HUDEP-2 (cell line): ENCODE measurements around the gene POU2F2.

Experiments used
- DNase-seq, 76 experiments: peaks; one replicate each; lab custom pipeline; 2025; ENCODE audit not compliant: unreplicated experiment in 76 of 76; lab: John Stamatoyannopoulos, UW

Gene POU2F2

GRCh38 chr19:42129399-42130253, 2.6 kb downstream of the POU2F2 start:
- DNase-seq: no peak

- no peak for DNase-seq
Measured at GRCh38 chr19:42126574-42126973, 5.7 kb downstream of the POU2F2 start.

GRCh38 chr19:42125536-42125935, 6.7 kb downstream of the POU2F2 start:
- no peak for DNase-seq

- no peak for DNase-seq
Measured at GRCh38 chr19:42124386-42124901, 7.8 kb downstream of the POU2F2 start.

GRCh38 chr19:42123765-42124164, 8.5 kb downstream of the POU2F2 start:
- no peak for DNase-seq

- DNase-seq: no peak
Measured at GRCh38 chr19:42122691-42123607, 9.3 kb downstream of the POU2F2 start.

GRCh38 chr19:42121656-42122069, 10.6 kb downstream of the POU2F2 start:
- DNase-seq: no peak

GRCh38 chr19:42121036-42121621, 11.1 kb downstream of the POU2F2 start:
- DNase-seq: no peak

GRCh38 chr19:42120276-42120980, 11.8 kb downstream of the POU2F2 start:
- no peak for DNase-seq

GRCh38 chr19:42117076-42117475, 15.2 kb downstream of the POU2F2 start:
- DNase-seq: no peak

- no peak for DNase-seq
Measured at GRCh38 chr19:42116308-42117075, 15.8 kb downstream of the POU2F2 start.

GRCh38 chr19:42115705-42116104, 16.5 kb downstream of the POU2F2 start:
- DNase-seq: no peak

GRCh38 chr19:42115219-42115618, 17.0 kb downstream of the POU2F2 start:
- DNase-seq: no peak

GRCh38 chr19:42114412-42114811, 17.8 kb downstream of the POU2F2 start:
- no peak for DNase-seq

GRCh38 chr19:42113641-42114348, 18.5 kb downstream of the POU2F2 start:
- DNase-seq: no peak

- no peak for DNase-seq
Measured at GRCh38 chr19:42111811-42112210, 20.4 kb downstream of the POU2F2 start.

- DNase-seq: no peak
Measured at GRCh38 chr19:42111384-42111783, 20.9 kb downstream of the POU2F2 start.

- no peak for DNase-seq
Measured at GRCh38 chr19:42110658-42111057, 21.6 kb downstream of the POU2F2 start.

- DNase-seq: no peak
Measured at GRCh38 chr19:42109896-42110295, 22.4 kb downstream of the POU2F2 start.
